WI38 (cell line): Measurements from ENCODE around the gene DISC1.
"Not testable (repeated sequence)": the region's sequence is repeated elsewhere in the genome, so short reads cannot be mapped to it uniquely, and the experiment has no call there.

Source experiments
- H3K4me3 ChIP-seq: 2 replicates; pipeline ENCODE4 v1.5.1; 2011; ENCODE audit warnings: low read depth, mild to moderate bottlenecking, control low read depth, low read length
- TF ChIP-seq, protein P1 (sequence below): IDR thresholded peaks from 2 replicates; pipeline ENCODE4 v1.5.1; 2012; ENCODE audit warnings: low read depth, mild to moderate bottlenecking, control low read depth, low read length

DISC1 gene

DNA sequence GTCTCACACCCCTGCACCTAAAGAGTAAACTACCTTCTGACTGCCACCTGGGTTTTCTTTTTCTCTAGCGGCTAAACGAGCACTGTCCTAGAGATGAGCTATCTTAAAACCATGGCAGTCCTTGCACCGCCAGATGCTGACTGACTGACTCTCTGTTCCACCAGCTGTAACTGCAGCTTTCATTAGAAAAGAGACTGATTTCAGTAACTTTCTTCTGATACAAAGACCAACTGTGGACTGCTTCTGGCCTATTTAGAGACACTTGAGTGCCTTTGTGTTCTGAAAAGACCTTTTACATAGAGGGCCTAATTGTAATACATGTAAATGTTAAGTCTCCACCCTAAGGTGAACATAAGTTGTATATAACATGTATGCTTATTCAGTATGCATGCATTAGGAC lies 152.5 kb downstream of the DISC1 start:
- TF ChIP-seq, protein P1, sequence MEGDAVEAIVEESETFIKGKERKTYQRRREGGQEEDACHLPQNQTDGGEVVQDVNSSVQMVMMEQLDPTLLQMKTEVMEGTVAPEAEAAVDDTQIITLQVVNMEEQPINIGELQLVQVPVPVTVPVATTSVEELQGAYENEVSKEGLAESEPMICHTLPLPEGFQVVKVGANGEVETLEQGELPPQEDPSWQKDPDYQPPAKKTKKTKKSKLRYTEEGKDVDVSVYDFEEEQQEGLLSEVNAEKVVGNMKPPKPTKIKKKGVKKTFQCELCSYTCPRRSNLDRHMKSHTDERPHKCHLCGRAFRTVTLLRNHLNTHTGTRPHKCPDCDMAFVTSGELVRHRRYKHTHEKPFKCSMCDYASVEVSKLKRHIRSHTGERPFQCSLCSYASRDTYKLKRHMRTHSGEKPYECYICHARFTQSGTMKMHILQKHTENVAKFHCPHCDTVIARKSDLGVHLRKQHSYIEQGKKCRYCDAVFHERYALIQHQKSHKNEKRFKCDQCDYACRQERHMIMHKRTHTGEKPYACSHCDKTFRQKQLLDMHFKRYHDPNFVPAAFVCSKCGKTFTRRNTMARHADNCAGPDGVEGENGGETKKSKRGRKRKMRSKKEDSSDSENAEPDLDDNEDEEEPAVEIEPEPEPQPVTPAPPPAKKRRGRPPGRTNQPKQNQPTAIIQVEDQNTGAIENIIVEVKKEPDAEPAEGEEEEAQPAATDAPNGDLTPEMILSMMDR, result no peak
- no peak overlapping the region for H3K4me3 ChIP-seq

DNA sequence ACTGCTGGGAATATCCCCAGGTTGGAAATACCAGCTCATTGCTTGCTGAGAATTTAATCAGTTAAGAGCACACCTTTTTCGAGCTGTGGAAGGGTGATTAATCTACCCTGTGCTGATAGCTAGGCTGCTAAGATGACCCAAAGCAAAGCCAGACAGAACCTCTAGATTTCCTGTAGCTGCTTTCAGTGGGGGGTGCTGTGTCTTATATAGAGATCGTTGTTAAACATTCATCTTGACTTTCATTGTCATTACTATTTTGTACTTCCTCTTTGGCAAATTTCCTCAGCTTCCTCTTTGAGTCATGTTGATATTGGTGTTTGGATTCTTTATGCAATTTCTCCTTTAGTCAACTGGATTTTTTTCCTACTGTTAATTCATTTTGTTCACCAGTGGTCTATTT lies 155.3 kb downstream of the DISC1 start:
- H3K4me3 ChIP-seq, result no peak overlapping the region
- TF ChIP-seq, protein P1, result no peak

DNA sequence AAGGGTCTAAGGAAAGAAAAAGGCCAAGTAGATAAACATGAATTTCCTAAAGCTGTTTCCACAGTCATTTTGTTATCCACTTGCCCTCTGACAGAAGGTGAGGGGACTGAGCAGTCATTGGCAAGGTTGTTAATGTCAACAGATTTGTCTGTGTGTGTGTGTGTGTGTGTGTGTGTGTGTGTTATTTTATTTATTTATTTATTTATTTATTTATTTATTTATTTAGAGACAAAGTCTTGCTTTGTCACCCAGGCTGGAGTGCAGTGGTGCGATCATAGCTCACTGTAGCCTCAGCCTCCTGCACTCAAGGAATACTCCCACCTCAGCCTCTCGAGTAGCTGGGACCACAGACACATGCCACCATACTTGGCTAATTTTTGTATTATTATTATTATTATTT lies 158.5 kb downstream of the DISC1 start:
- H3K4me3 ChIP-seq, result not testable (repeated sequence)

DNA sequence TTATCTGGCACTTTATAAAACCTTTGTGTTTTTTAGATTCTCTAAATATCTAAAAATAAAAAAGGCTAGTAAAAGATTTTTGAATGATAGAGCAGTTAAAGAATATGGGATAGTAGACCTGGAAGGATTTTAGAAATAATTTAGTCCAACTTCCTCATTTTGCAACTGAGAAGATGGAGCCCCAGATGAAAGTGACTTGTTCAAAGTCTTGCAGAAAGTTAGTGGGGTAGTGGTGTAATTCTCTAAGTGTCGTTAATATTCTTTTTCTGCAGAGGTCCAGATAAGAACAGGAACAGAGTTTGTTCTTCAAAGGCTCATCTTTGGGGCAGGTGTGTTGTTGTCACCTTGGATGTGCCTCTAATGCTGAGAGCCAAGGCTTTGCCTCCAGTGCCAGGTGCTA lies 159.5 kb downstream of the DISC1 start:
- TF ChIP-seq, protein P1, result no peak
- H3K4me3 ChIP-seq, result no peak overlapping the region

DNA sequence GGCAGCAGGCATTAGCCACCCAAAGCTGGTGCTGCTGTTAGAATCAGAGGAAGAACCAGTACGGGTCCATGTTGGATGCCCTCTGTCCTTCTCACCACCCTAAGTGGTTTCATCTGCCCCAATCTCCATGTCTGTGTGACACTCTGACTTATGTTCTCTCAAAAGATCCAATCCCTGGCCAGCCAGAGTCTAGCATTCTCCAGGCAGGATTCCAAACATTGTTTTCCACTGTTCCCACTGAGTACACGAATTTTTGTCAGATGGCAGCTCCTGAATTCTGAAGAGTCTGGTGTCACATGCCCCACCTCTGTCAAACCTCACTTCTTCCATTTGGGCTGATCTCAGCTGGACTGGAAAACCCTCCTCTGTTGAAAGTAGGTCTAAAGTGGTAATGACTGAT lies 166.0 kb downstream of the DISC1 start:
- H3K4me3 ChIP-seq, result no peak overlapping the region
- TF ChIP-seq, protein P1, result no peak

DNA sequence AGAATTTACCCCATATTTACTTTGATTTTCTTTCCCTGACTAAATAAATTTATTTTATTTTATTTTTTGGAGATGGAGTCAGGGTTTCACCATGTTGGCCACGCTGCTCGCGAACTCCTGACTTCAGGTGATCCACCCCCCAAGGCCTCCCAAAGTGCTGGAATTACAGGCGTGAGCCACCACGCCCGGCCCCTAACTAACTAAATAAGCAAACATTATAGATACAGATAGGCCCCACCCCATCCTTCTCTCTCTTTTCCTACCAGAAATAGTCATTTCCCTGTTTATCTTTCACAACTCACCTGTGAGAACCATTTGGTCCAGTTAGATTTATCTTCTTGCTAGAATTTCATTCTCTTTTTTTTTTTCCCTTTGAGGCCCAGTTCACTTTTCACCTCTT lies 167.3 kb downstream of the DISC1 start:
- TF ChIP-seq, protein P1, result no peak
- no peak overlapping the region for H3K4me3 ChIP-seq

DNA sequence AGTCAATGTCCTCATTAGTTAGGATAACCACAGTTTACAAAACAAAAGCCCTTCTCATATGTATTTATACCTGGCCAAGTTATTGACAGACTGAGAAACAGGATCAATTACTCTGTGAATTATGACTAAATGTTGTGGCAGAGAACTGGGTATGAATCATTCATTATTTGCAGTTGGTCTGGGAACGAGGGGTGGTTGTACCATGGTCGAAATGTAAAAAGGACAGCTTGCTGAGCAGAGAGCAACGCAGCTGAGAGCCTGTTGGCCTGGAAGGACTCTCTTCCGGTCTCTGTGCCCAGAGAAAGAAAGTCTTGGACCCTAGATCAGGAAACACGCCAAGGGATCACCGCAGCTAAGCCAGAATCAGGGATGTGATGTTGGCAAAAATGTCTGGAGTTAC lies 169.6 kb downstream of the DISC1 start:
- TF ChIP-seq, protein P1, result no peak
- H3K4me3 ChIP-seq, result no peak overlapping the region

DNA sequence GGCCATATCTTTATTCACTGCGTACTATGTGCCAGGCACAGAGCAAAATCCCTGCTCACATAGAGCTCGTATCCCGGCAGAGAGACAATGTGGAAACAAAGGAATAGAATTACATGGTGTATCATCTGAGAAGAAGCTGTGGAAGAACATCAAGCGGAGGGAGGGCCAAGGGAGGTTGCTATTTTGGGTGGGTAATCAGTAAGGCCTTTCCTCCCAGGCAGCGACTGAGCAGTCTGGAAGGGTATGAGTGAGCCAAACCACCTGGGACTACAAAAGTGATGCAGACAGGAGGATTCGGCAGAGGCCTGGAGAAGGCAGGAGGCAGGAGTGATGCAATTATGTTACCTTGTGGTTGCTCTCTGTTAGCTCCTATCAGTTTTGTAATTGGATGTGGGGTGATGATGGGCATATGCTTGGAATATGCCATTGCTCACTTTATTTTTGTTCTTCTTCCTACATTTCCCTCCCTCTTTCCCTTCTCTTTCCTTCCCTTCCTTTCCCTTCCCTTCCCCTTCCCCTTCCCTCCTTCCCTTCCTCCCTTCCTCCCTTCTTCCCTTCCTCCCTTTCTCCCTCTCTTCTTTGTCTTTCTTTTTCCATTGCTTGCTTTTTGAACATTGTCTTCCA lies 172.9 kb downstream of the DISC1 start:
- TF ChIP-seq, protein P1, result no peak
- H3K4me3 ChIP-seq, result no peak overlapping the region
